ENCODE measurements around the gene VGLL1.

GRCh38 chrX:136529795-136530194 is 2.2 kb upstream of the VGLL1 start:
- no peak for TF ChIP-seq CTCF (conservative IDR thresholded peaks at IDR 0.05; ENCODE audit: low read length)
- no peak for TF ChIP-seq EZH2phosphoT487 (IDR thresholded peaks at IDR 0.05; ENCODE audit: borderline replicate concordance, low read depth, low read length)

All from OCI-LY7 (cell line).